SK-N-MC (cell line): Measurements from ENCODE around the gene IDI2.

Source experiments
- EZH2 ChIP-seq: fragments of 200-600 bp; sonication (generic); IDR thresholded peaks from one replicate; pipeline ENCODE4 v1.6.1; 2017; ENCODE audit warnings: antibody characterized with exemption
- POLR2AphosphoS5 ChIP-seq: IDR thresholded peaks from 2 replicates; pipeline ENCODE4 v1.6.1; 2012; ENCODE audit warnings: mild to moderate bottlenecking, low read depth, low read length, borderline replicate concordance

GRCh38 chr10:972763-973162 lies 52.9 kb downstream of the IDI2 start:
- TF ChIP-seq EZH2 (no peak), POLR2AphosphoS5 (no peak)
